ES-I3 (cell line): Measurements from ENCODE around the gene FASTKD3.

ENCODE experiments used
- H3K36me3 ChIP-seq: 2 replicates; pipeline ENCODE4 v1.6.1; 2013; ENCODE audit warnings: mild to moderate bottlenecking, low read length, control low read depth, moderate library complexity; ENCODE audit not compliant: insufficient read depth
- H3K4me1 ChIP-seq: 2 replicates; pipeline ENCODE4 v1.6.1; 2013; ENCODE audit warnings: mild to moderate bottlenecking, control low read depth, low read length; ENCODE audit not compliant: insufficient read depth
- H3K9ac ChIP-seq: 2 replicates; pipeline ENCODE4 v1.6.1; 2013; ENCODE audit warnings: low read depth, mild to moderate bottlenecking, low read length, moderate library complexity
- H3K9me3 ChIP-seq: 2 replicates; pipeline ENCODE4 v1.6.1; 2013; ENCODE audit warnings: mild to moderate bottlenecking, low read length, moderate library complexity; ENCODE audit not compliant: control insufficient read depth, insufficient read depth

Gene FASTKD3

DNA sequence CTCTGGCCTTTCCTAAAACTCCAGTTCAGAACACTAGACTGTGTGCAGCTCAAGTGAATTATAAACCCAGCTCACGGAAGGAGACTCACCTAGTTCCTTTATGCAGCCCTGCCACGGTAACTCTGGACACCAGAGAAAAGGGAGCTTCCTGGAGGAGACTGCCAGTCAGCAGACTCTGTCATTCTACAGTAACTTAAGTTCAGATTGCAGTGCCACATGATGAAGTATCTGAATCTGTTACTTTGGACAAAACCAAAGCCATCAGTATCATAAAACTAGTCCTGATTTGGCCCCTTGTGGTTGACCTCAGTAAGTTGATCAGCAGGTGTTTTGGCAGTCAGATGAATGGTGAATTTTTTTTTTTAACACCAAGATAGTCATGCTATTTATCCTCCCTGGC, 2.8 kb upstream of the FASTKD3 start:
- Histone ChIP-seq H3K9me3 (no peaks in the 10 kb centered on the region), H3K9ac (no peak overlapping the region), H3K4me1 (0 out of 2 replicates have a peak, but pooled peaks cover 10% of the 10 kb centered on the region), H3K36me3 (peaks cover 8% of the 10 kb centered on the region; the same call in 1 of the 2 replicates)

DNA sequence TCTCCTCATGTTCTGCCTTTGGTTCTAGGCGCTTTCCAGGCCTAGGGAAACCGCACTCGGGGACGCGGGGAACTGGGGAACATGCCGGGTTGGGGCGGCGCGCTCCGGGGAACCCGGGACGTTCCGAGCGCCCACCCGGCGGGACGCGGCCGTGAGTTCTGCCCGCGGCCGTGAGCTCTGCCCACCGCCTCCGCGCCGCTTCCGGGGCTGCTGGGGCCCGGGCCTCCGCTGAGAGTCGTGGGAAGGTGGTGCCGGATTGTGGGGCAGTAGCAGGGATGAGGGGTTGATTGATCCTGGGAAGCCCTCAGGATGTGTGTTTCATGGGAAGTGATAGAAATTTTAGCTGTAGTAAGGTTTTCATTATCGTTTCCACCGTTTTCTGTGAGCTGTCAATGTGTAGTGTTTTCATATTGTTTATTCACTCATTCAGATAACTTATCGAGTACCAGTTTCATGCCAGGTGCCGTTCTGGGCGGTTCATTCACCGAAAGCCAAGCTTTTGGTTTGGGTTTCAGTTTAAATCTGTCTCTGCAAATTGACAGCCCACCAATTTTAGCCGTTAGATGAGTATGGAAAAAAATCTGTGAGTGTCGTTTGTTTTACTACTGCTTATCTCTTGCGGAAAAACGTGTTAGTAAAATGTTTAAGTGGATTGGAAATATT, 774 bp upstream of the FASTKD3 start:
- H3K9ac ChIP-seq: peak overlapping the region; percentile 90
- H3K9me3 ChIP-seq: no peaks in the 10 kb centered on the region
- H3K36me3 ChIP-seq: no peaks in the 10 kb centered on the region
- H3K4me1 ChIP-seq: 0 out of 2 replicates have a peak, but pooled peaks cover 10% of the 10 kb centered on the region

DNA sequence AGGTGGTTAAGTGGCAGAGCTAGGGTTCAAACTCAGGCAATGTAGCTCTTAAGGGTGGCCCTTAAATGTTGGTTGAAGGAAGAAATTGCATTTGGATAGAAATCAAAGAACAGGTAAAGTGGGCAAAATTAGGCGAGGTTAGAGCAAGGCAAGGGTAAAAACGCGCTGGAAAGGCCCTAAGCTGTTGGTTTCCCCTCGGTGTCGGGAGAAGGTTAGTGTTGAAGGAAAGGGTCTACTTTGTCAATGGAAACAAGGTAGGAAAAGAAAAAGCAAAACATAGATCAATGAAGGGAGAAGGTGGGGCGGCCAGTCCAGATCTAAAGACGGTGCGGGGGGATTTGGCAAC, 431 bp downstream of the FASTKD3 start:
- Histone ChIP-seq H3K9me3 (no peaks in the 10 kb centered on the region), H3K9ac (peak overlapping the region; percentile 90), H3K36me3 (no peaks in the 10 kb centered on the region), H3K4me1 (0 out of 2 replicates have a peak, but pooled peaks cover 10% of the 10 kb centered on the region)

DNA sequence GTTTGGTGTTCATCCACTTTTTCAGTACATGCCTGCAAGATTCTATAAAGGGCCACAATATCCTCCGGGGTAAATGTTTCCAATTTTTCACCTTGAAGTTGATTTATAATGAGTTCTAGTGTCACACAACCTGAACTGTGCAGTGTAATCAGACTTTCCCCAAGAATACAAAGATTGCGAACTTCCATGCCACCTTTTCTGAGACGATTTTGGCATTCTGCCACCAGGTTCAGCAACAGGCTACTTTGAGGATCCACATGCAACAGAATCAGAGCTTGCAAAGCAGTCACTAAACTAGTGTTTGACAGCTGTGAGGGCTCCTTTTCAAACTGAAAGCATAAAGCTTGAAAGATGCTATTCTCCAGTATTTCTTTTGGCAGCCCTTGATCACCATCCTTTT, 1.6 kb downstream of the FASTKD3 start:
- Histone ChIP-seq H3K9me3 (no peaks in the 10 kb centered on the region), H3K9ac (no peak overlapping the region; the same call in 1 of the 2 replicates), H3K36me3 (peaks cover 2% of the 10 kb centered on the region; the same call in 1 of the 2 replicates), H3K4me1 (0 out of 2 replicates have a peak, but pooled peaks cover 10% of the 10 kb centered on the region)

DNA sequence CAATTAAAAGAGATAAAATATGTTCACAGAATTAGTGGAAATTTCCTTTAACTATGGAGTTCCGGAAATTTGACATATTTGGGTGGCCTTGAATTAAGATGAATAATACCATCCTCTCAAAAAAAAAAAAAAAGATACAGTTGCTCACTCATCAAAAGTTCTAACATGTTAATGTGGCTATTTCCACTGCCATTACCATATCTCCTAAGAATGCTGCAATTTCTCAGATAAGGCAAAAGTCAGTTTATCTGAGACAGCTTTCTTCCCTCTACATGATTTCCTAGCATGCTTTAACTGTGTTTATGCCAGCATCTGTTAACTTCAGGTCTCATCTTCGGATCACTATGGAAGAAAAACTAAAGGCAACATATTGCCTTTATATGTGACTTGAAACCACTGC, 2.6 kb downstream of the FASTKD3 start:
- Histone ChIP-seq H3K4me1 (0 out of 2 replicates have a peak, but pooled peaks cover 10% of the 10 kb centered on the region), H3K9ac (no peak overlapping the region), H3K9me3 (no peaks in the 10 kb centered on the region), H3K36me3 (peaks cover 2% of the 10 kb centered on the region; the same call in 1 of the 2 replicates)

DNA sequence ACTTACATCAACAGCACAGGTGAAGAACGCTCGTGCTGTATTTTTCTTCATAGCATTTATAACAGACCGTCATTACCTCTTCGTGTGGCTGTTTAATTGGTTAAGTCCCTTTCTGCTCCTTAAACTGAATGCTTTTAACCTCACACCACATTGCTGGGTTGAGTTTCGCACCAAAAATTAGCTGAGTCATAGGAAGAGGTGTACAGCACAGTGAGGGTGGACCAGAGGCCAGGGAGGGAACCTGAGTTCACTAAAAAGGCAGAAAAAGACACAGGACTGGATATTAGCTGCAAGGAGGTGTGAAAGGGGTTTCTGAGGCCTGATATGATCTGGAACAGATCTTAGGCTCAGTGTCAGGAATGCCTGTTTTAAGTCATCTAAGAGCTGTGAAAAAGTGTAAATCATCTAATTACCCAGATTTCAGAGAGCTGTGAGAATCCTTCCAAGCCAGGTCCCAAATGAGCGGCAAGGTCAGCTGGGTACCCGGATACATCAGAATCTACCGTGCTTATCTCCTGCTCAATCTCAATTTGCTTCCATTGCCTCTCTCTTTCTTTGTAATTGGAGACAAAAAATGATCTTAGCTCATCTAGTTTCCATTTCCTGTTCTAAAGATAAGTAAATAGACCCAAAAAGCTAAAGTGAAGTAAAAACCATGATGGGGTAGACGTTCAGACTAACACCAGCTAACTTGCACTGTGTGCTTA, 10.8 kb downstream of the FASTKD3 start:
- Histone ChIP-seq H3K9ac (no peak overlapping the region), H3K9me3 (no peaks in the 10 kb centered on the region), H3K36me3 (peaks cover 4% of the 10 kb centered on the region), H3K4me1 (0 out of 2 replicates have a peak, but pooled peaks cover 5% of the 10 kb centered on the region)

DNA sequence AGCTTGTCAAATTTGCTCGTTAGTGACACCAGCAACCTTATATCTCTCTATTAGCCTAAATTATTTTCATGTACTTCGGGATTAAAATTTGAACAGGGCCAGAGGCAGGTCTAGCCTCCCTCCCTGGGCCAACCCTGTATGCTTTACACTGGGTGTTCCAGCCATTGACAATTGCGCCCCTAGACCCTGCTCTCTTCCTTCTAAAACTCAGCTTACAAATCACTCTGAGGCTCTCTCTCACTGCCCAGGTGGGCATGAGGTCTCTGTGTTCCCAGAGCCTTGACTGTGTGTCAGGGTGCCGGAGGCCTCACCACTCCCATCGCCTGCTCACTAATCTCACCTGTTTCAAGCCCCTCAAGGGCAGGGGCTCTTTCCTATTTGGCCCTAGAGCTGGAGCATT, 11.5 kb downstream of the FASTKD3 start:
- Histone ChIP-seq H3K36me3 (peaks cover 2% of the 10 kb centered on the region; the same call in 1 of the 2 replicates), H3K9me3 (no peaks in the 10 kb centered on the region), H3K9ac (no peak overlapping the region), H3K4me1 (0 out of 2 replicates have a peak, but pooled peaks cover 5% of the 10 kb centered on the region)

DNA sequence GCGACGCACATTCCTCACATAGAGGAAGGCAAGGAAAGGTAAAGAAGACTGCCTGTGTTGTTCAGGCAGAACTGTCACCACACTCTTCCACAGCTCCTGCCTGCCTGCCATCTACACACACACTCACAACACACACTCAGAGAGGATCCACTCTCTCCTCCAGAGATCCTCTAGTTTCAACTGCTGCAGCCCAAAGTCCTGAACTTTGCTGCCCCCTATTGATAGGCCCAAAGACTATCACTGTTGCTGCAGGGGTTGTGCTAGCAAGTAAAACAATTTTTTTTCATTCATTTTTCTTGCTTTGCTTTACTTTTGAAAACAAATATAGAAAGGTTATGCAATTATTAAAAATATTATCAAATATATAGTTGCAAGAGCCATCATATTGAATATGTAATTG, 12.0 kb downstream of the FASTKD3 start:
- Histone ChIP-seq H3K9me3 (no peaks in the 10 kb centered on the region), H3K4me1 (0 out of 2 replicates have a peak, but pooled peaks cover 5% of the 10 kb centered on the region), H3K36me3 (peaks cover 2% of the 10 kb centered on the region; the same call in 1 of the 2 replicates), H3K9ac (no peak overlapping the region)

DNA sequence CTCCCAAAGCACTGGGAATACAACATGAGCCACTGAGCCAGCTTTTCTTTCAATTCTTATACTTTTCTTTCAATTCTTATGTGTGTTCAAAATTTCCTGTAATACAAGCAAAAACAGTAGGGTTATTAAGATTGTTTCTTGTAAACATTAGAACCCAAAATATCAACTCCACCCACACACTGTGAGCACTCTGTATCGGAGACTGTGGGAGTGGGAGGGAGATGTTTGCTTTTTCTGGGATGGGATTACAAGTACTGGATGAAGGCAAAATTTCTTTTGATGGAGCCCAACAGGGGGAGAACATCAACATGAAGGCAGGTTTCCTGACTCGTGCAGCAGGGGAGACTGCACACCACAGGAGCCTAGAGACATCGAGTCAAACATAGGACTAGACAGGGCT, 13.2 kb downstream of the FASTKD3 start:
- 0 out of 2 replicates have a peak, but pooled peaks cover 5% of the 10 kb centered on the region for H3K4me1 ChIP-seq
- no peak overlapping the region for H3K9ac ChIP-seq
- peaks cover 2% of the 10 kb centered on the region; the same call in 1 of the 2 replicates for H3K36me3 ChIP-seq
- H3K9me3 ChIP-seq: no peaks in the 10 kb centered on the region

DNA sequence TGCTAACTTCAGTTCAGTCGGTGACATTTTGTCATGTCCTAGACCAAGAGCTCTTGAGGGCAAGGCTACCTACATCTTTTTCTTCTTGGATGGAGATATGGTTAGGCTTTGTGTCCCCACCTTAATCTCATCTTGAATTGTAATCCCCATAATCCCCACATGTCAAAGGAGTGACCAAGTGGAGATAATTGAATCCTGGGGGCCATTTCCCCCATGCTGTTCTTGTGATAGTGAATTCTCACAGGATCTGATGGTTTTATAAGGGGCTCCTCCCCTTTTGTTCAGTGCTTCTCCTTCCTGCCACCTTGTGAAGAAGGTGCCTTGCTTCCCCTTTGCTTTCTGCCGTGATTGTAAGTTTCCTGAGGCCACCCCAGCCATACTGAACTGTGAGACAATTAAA, 15.8 kb downstream of the FASTKD3 start:
- no peak overlapping the region for H3K9ac ChIP-seq
- H3K36me3 ChIP-seq: no peaks in the 10 kb centered on the region
- no peaks in the 10 kb centered on the region for H3K4me1 ChIP-seq
- no peaks in the 10 kb centered on the region for H3K9me3 ChIP-seq

DNA sequence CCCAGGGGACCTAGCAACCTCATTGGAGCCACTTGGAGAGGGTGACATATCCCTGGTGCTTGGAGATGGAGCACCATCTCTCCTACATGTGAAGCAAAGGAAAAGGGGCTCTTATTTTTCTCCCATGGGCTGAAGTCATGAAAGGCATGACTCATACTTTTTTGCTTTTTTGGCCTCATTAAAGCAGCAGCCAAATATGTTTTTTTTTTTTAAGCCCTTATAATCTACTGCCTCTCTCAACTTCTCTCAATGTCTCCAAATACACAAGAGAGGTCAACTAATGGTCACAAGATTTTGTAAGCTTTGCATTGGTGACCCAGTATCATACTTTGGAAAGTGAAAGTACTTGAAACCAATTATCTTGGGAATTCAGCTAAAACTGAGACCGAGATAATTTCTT, 16.3 kb downstream of the FASTKD3 start:
- Histone ChIP-seq H3K4me1 (no peaks in the 10 kb centered on the region), H3K36me3 (no peaks in the 10 kb centered on the region), H3K9ac (no peak overlapping the region), H3K9me3 (no peaks in the 10 kb centered on the region)

DNA sequence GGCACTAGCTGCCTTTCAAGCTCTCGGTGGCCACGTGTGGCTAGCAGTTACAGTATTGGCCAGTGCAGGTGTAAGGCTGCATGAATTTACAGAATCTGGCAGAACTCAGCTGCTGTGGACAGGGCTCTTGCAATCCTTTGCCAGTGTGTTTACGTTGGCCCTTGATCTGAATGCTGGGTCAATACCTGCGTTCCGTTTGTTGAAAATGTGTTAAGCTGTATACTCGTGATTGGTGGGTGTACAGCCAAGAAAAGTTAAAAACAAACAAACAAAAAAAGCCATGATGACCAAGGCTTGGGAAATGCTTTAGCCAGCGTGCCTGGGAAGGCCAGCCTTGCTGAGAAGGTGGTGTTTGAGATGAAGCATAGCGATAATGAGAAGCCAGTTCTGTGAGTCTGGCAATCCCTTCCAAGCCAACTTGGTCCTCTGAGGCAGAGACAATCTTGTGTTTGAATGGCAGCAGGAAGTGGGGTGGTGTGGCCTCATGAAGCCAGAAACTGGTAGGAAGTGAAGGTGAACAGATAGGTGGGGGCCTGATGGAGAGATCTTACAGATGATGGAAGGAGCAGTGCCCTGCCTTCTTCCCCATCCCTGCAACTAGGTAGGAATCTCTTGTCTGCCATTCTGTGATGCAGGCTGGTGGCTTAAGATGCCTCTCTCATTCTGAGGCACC, 17.1 kb downstream of the FASTKD3 start:
- Histone ChIP-seq H3K36me3 (no peaks in the 10 kb centered on the region), H3K9me3 (no peaks in the 10 kb centered on the region), H3K9ac (no peak overlapping the region; the same call in 1 of the 2 replicates), H3K4me1 (no peaks in the 10 kb centered on the region)

DNA sequence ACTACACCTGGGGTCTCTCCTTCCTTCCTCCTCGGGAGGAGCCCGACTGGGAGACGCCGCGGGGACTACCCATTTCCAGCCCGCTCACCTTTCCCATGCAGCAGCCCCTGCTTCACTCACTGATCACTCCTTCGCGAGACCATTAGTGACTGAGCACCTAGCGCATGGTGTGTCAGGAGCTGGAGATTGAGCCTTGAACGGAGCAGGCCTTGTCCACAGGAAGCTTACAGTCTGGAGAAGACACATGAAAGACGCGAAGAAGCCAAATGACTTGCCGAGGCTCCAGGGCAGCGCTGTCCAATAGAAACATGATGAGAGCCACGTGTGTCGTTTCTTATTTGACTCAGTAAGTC, 17.6 kb downstream of the FASTKD3 start:
- H3K9me3 ChIP-seq: no peaks in the 10 kb centered on the region
- H3K9ac ChIP-seq: peak overlapping the region; percentile 50; the same call in 1 of the 2 replicates
- H3K4me1 ChIP-seq: no peaks in the 10 kb centered on the region
- no peaks in the 10 kb centered on the region for H3K36me3 ChIP-seq

DNA sequence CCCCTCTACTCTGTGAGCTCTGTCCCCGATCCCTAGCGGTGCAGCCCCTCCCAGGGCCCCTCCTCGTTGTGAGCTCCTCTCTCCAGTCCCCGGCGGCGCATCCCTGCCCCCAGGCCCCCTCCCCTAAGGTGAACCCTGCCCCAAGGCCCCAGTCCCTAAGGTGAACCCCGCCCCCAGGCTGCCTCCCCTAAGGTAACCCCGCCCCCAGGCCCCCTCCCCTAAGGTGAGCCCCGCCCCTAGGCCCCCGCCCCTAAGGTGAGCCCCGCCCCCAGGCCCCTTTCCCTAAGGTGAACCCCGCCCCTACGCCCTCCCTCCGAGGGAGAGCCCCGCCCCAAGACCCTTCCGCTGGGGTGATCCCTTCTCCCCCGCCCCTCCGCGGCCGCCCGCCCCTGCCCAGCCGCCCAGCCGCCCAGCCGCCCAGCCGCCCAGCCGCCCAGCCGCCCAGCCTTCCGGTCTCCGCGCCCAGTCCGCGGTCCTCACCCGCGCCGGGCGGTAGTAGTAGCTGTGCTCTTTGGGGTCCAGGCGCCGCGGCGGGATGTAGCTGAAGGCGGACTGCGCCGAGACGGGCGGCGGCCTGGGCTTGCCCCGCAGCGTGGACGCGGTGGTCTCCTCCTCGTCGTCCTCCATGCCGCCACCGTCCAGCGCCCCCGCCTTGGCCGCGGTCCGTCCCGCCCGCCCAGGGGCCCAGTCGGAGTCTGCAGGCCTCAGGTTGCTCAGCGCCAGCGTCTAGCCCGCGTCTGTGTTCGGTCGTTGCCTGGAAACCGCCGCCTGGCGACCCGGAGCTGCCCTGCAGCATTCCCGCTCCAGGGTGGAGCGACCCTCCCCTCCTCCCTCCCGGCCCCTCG, 18.2 kb downstream of the FASTKD3 start, which contains the start of gene CFAP90:
Gene CFAP90 (minus strand): TSS at position 739 of the 845 bp plus-strand sequence. CDS start 112 bp downstream, at position 627.
- H3K9me3 ChIP-seq: no peaks in the 10 kb centered on the region
- no peaks in the 10 kb centered on the region for H3K4me1 ChIP-seq
- no peaks in the 10 kb centered on the region for H3K36me3 ChIP-seq
- peak within 1 kb of the TSS; percentile 51 for H3K9ac ChIP-seq
